Left lung (tissue), 10 donors: ENCODE data around the gene SH3BP5L. TPM values are rescaled to one million over a fixed set of nuclear protein-coding genes. Genes with fewer than 3 reads are reported as not detected.

Experiments
- ATAC-seq: fragments of 200-7000 bp; cut with Tn5 transposase; one replicate; pipeline ENCODE4 v1.9.1; 2020; ENCODE audit warnings: moderate library complexity
- DNase-seq, 4 donors: peaks; one replicate each; pipeline ENCODE4 v3.0.0-alpha.2; 2013 to 2020
- H3K27ac ChIP-seq, 2 donors: fragments of 200-600 bp; sonication (generic) in 1 of 2; one replicate each; pipeline versions ENCODE4 v1.5.0 to v1.8.0; 2020 to 2021
- H3K27me3 ChIP-seq, 2 donors: fragments of 200-600 bp; sonication (generic) in 1 of 2; one replicate each; pipeline versions ENCODE4 v1.5.0 to v1.8.0; 2020 to 2021
- H3K36me3 ChIP-seq, 2 donors: fragments of 200-600 bp; sonication (generic) in 1 of 2; one replicate each; pipeline versions ENCODE4 v1.5.0 to v1.8.0; 2020 to 2021
- H3K4me1 ChIP-seq, 2 donors: fragments of 200-600 bp; one replicate each; pipeline ENCODE4 v1.8.0; 2021
- H3K4me3 ChIP-seq, 2 donors: fragments of 200-600 bp; sonication (generic) in 1 of 2; one replicate each; pipeline versions ENCODE4 v1.5.0 to v1.8.0; 2020 to 2021; ENCODE audit warnings: mild to moderate bottlenecking in 1 of 2
- H3K9me3 ChIP-seq, 2 donors: fragments of 200-600 bp; sonication (generic) in 1 of 2; one replicate each; pipeline versions ENCODE4 v1.5.0 to v1.8.0; 2020 to 2021
- CTCF ChIP-seq, 2 donors: fragments of 200-600 bp; sonication (generic) in 1 of 2; IDR thresholded peaks; one replicate each; pipeline versions ENCODE4 v1.5.0 to v1.8.0; 2021; ENCODE audit warnings: antibody characterized with exemption in 2 of 2
- intact Hi-C, 2 donors: fragments of 100-400 bp; cut with DNase I; formaldehyde crosslinking; loops; one replicate each; pipeline versions ENCODE4 v1.11.2 to v1.14.2; 2022
- polyA plus RNA-seq, 6 donors: library from polyadenylated mRNA; unstranded; fragments of 120-200 nt; gene quantifications; one replicate each; pipeline ENCODE4 v1.2.1, GENCODE V29; 2013; ENCODE audit not compliant: insufficient read length in 6 of 6
- total RNA-seq, 2 donors: library from RNA; stranded (reverse); fragmentation: NEBNext Ultra II Directional; extraction: Animal tissue kit (Norgen Biotek cat#: 25700); gene quantifications; one replicate each; pipeline ENCODE4 v1.2.1, GENCODE V29; 2021
- donor health status: DM: no; HTN: yes; CAD: no.
- donor health status: DM: no; HTN: no; CAD: no.

SH3BP5L gene
- total and polyA plus RNA-seq, 8 donors, result 23.0 to 26.5 (median 23.9) TPM

- Histone ChIP-seq H3K36me3 (peaks cover 0 to 56% of the 10 kb centered on the region in 2 donors), H3K4me1 (peaks cover 10 to 79% of the 10 kb centered on the region in 2 donors), H3K9me3 (no peaks in the 10 kb centered on the region), H3K27me3 (no peaks in the 10 kb centered on the region), H3K27ac (peak overlapping the region in 1 of 2 donors; percentile 63), H3K4me3 (no peak overlapping the region)
- DNase-seq, result no peak
- intact Hi-C loops, result no loop called here
- no peak for ATAC-seq
- no peak for TF ChIP-seq CTCF (IDR thresholded peaks at IDR 0.05)
Measured at GRCh38 chr1:248818505-248819374, 7.0 kb downstream of the SH3BP5L start.

- peak overlapping the region in 1 of 2 donors; percentile 82 for H3K27ac ChIP-seq
- H3K4me1 ChIP-seq, result peaks cover 0 to 62% of the 10 kb centered on the region in 2 donors
- no peaks in the 10 kb centered on the region for H3K27me3 ChIP-seq
- TF ChIP-seq CTCF (IDR thresholded peaks at IDR 0.05), result no peak
- DNase-seq (no peak), ATAC-seq (peak; percentile 51)
- H3K4me3 ChIP-seq, result no peak overlapping the region
- H3K36me3 ChIP-seq, result peaks cover 0 to 73% of the 10 kb centered on the region in 2 donors
- no peaks in the 10 kb centered on the region for H3K9me3 ChIP-seq
- intact Hi-C loops, result no loop called here
Measured at GRCh38 chr1:248817065-248817464, 8.7 kb downstream of the SH3BP5L start.

GRCh38 chr1:248816042-248816851, 9.5 kb downstream of the SH3BP5L start:
- Histone ChIP-seq H3K27me3 (no peaks in the 10 kb centered on the region), H3K4me3 (no peak overlapping the region), H3K27ac (peak overlapping the region in 1 of 2 donors; percentile 82), H3K4me1 (peaks cover 0 to 61% of the 10 kb centered on the region in 2 donors), H3K9me3 (no peaks in the 10 kb centered on the region), H3K36me3 (peaks cover 0 to 79% of the 10 kb centered on the region in 2 donors)
- TF ChIP-seq CTCF (IDR thresholded peaks at IDR 0.05), result no peak
- intact Hi-C loops, result no loop called here
- DNase-seq (no peak), ATAC-seq (no peak)

GRCh38 chr1:248815407-248816034, 10.2 kb downstream of the SH3BP5L start:
- ATAC-seq, result no peak
- peaks cover 0 to 61% of the 10 kb centered on the region in 2 donors for H3K4me1 ChIP-seq
- no peaks in the 10 kb centered on the region for H3K9me3 ChIP-seq
- H3K36me3 ChIP-seq, result peaks cover 0 to 76% of the 10 kb centered on the region in 2 donors
- DNase-seq, result no peak
- no peaks in the 10 kb centered on the region for H3K27me3 ChIP-seq
- TF ChIP-seq CTCF (IDR thresholded peaks at IDR 0.05), result no peak
- peak overlapping the region in 1 of 2 donors; percentile 82 for H3K27ac ChIP-seq
- intact Hi-C loops, result no loop called here
- H3K4me3 ChIP-seq, result no peak overlapping the region
